ENCODE data around the gene TIAL1. TPM values are rescaled to one million over a fixed set of nuclear protein-coding genes. Genes with fewer than 3 reads are reported as not detected.
"Not testable (repeated sequence)": the region's sequence is repeated elsewhere in the genome, so short reads cannot be mapped to it uniquely, and the experiment has no call there.

Gene TIAL1
- total RNA-seq, 2 donors from 2014 or later, result 69.6 to 70.2 TPM

- intact Hi-C loops (cut with DNase I), result no loop called here
- ATAC-seq, result no peak
- no peak for DNase-seq
These were observed 58.0 kb downstream of the TIAL1 start for GRCh38 chr10:119538632-119539358.

- intact Hi-C loops (cut with DNase I), result no loop called here
- ATAC-seq, result no peak
- DNase-seq, result no peak
These were observed 58.7 kb downstream of the TIAL1 start for GRCh38 chr10:119537953-119538630.

GRCh38 chr10:119536508-119537025 lies 60.2 kb downstream of the TIAL1 start:
- no peak for ATAC-seq
- intact Hi-C loops (cut with DNase I), result no loop called here
- no peak for DNase-seq

GRCh38 chr10:119535837-119536507 lies 60.8 kb downstream of the TIAL1 start:
- intact Hi-C loops (cut with DNase I), result no loop called here
- DNase-seq, result no peak
- no peak for ATAC-seq

GRCh38 chr10:119535305-119535704 lies 61.5 kb downstream of the TIAL1 start:
- no peak for ATAC-seq
- DNase-seq, result no peak
- intact Hi-C loops (cut with DNase I), result no loop called here

GRCh38 chr10:119533473-119533872 lies 63.3 kb downstream of the TIAL1 start:
- intact Hi-C loops (cut with DNase I), result no loop called here
- no peak for ATAC-seq
- no peak for DNase-seq

- DNase-seq; intact Hi-C loops (cut with DNase I): not testable (repeated sequence)
- ATAC-seq, result peak in 1 of 2 donors; percentile 54
These were observed 64.0 kb downstream of the TIAL1 start for GRCh38 chr10:119532791-119533190.

GRCh38 chr10:119532251-119532650 lies 64.5 kb downstream of the TIAL1 start:
- intact Hi-C loops (cut with DNase I); ATAC-seq; DNase-seq: not testable (repeated sequence)

- DNase-seq (no peak), ATAC-seq (no peak)
- intact Hi-C loops (cut with DNase I), result no loop called here
These were observed 65.7 kb downstream of the TIAL1 start for GRCh38 chr10:119531067-119531466.

- intact Hi-C loops (cut with DNase I); ATAC-seq; DNase-seq: not testable (repeated sequence)
These were observed 68.0 kb downstream of the TIAL1 start for GRCh38 chr10:119528663-119529237.

- ATAC-seq (no peak), DNase-seq (no peak)
- intact Hi-C loops (cut with DNase I), result no loop called here
These were observed 69.9 kb downstream of the TIAL1 start for GRCh38 chr10:119526621-119527592.

GRCh38 chr10:119526149-119526548 lies 70.6 kb downstream of the TIAL1 start:
- intact Hi-C loops (cut with DNase I), result no loop called here
- DNase-seq, result no peak

GRCh38 chr10:119525116-119525515 lies 71.6 kb downstream of the TIAL1 start:
- intact Hi-C loops (cut with DNase I), result no loop called here
- ATAC-seq (no peak), DNase-seq (no peak)

More at GRCh38 chr10:119526149-119526548, 70.6 kb downstream of the TIAL1 start:
- ATAC-seq, result no peak

- no peak for ATAC-seq
- intact Hi-C loops (cut with DNase I), result no loop called here
- DNase-seq, result no peak
These were observed 72.1 kb downstream of the TIAL1 start for GRCh38 chr10:119524720-119525070.

GRCh38 chr10:119523895-119524719 lies 72.7 kb downstream of the TIAL1 start:
- intact Hi-C loops (cut with DNase I), result no loop called here
- no peak for DNase-seq
- ATAC-seq, result no peak

Measured in left cardiac atrium (tissue), 4 donors.